22Rv1 (cell line): Measurements from ENCODE around the gene GAS6.

Source experiments
- CTCF ChIP-seq: fragments of 450-650 bp; IDR thresholded peaks from 2 replicates; pipeline ENCODE4 v1.5.1; 2017; ENCODE audit warnings: mild to moderate bottlenecking
- ZFX ChIP-seq: fragments of 450-650 bp; IDR thresholded peaks from 2 replicates; pipeline ENCODE4 v1.6.1; 2017; ENCODE audit warnings: antibody characterized with exemption, borderline replicate concordance

- no peak for TF ChIP-seq CTCF
- TF ChIP-seq ZFX = no peak
Observed at GRCh38 chr13:113796211-113796963, 67.5 kb downstream of the GAS6 start.
